HFFc6 (cell line): ENCODE results near the gene PLXDC1. TPM values are rescaled to one million over a fixed set of nuclear protein-coding genes. Genes with fewer than 3 reads are reported as not detected.

Source experiments
- DNase-seq: peaks from one replicate; pipeline ENCODE4 v3.0.0-alpha.2; 2018
- H3K27ac Mint-ChIP-seq: 2 replicates; pipeline ENCODE4 v1.8.0; 2020; ENCODE audit warnings: mild to moderate bottlenecking, mixed read lengths
- H3K27me3 Mint-ChIP-seq: 2 replicates; pipeline ENCODE4 v1.8.0; 2021; ENCODE audit warnings: mild to moderate bottlenecking, moderate library complexity, mixed read lengths; ENCODE audit not compliant: insufficient read depth
- H3K36me3 Mint-ChIP-seq: 2 replicates; pipeline ENCODE4 v1.8.0; 2021; ENCODE audit warnings: low read depth, mixed read lengths
- H3K4me1 Mint-ChIP-seq: 2 replicates; pipeline ENCODE4 v1.8.0; 2020; ENCODE audit warnings: low read depth, mixed read lengths
- H3K4me3 Mint-ChIP-seq: 2 replicates; pipeline ENCODE4 v1.8.0; 2020; ENCODE audit warnings: mild to moderate bottlenecking, moderate library complexity, mixed read lengths
- H3K9me3 Mint-ChIP-seq: 2 replicates; pipeline ENCODE4 v1.8.0; 2020; ENCODE audit warnings: mild to moderate bottlenecking, mixed read lengths
- long read RNA-seq: library from polyadenylated mRNA; unstranded; transcript quantifications from one replicate; pipeline ENCODE4 v2.0.0, GENCODE V29; 2019
- total RNA-seq, 6 experiments: library from RNA; stranded (reverse); fragmentation: NEBNext Ultra II Directional; extraction: Animal tissue kit (Norgen Biotek cat#: 25700); gene quantifications; 2 replicates in 1 of 6; 3 replicates in 5 of 6; pipeline ENCODE4 v1.2.3, GENCODE V29; 2021
- TF ChIP-seq, protein P1 (sequence below): fragments of 200-600 bp; sonication (generic); IDR thresholded peaks from 2 replicates; pipeline ENCODE4 v1.5.0; 2021; ENCODE audit warnings: antibody characterized with exemption, mild to moderate bottlenecking

The PLXDC1 gene
- total RNA-seq, result 1 to 10 TPM in 2 of 6 experiments, under 1 TPM in 4; 0.20 to 2.2 (median 0.69) TPM
- long read RNA-seq, full-length matches to known transcripts, result 2 of 2 reads
- long read RNA-seq, partial matches to known transcripts, result 0 of 2 reads
- long read RNA-seq, other reads (novel, unspliced or antisense), result 0 of 2 reads

- Mint-ChIP-seq H3K27ac (peak within 1 kb of the TSS; percentile 82; the same call in 1 of the 2 replicates), H3K9me3 (no peaks in the 10 kb centered on the region), H3K4me1 (peaks cover 20% of the 10 kb centered on the region), H3K27me3 (peaks cover 20% of the 10 kb centered on the region), H3K36me3 (no peaks in the 10 kb centered on the region), H3K4me3 (peak within 1 kb of the TSS; percentile 96)
- TF ChIP-seq, protein P1, sequence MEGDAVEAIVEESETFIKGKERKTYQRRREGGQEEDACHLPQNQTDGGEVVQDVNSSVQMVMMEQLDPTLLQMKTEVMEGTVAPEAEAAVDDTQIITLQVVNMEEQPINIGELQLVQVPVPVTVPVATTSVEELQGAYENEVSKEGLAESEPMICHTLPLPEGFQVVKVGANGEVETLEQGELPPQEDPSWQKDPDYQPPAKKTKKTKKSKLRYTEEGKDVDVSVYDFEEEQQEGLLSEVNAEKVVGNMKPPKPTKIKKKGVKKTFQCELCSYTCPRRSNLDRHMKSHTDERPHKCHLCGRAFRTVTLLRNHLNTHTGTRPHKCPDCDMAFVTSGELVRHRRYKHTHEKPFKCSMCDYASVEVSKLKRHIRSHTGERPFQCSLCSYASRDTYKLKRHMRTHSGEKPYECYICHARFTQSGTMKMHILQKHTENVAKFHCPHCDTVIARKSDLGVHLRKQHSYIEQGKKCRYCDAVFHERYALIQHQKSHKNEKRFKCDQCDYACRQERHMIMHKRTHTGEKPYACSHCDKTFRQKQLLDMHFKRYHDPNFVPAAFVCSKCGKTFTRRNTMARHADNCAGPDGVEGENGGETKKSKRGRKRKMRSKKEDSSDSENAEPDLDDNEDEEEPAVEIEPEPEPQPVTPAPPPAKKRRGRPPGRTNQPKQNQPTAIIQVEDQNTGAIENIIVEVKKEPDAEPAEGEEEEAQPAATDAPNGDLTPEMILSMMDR, result no peak
- DNase-seq, result no peak
These were observed at the start of gene PLXDC1 for GRCh38 chr17:39151150-39151942. PLXDC1 (minus strand) TSS chr17:39151637; CDS start chr17:39151437, 200 bp downstream.

GRCh38 chr17:39200957-39201510, 49.6 kb upstream of the PLXDC1 start:
- Mint-ChIP-seq H3K27me3 (peaks cover 3% of the 10 kb centered on the region; the same call in 1 of the 2 replicates), H3K9me3 (no peaks in the 10 kb centered on the region), H3K4me3 (peak overlapping the region; percentile 97), H3K4me1 (peaks cover 44% of the 10 kb centered on the region), H3K36me3 (peaks cover 39% of the 10 kb centered on the region), H3K27ac (peak overlapping the region; percentile 99)
- no peak for DNase-seq
- TF ChIP-seq, protein P1, result no peak

- peaks cover 39% of the 10 kb centered on the region for H3K36me3 Mint-ChIP-seq
- no peaks in the 10 kb centered on the region for H3K9me3 Mint-ChIP-seq
- peak within 1 kb of the TSS; percentile 99 for H3K27ac Mint-ChIP-seq
- H3K27me3 Mint-ChIP-seq, result peaks cover 3% of the 10 kb centered on the region; the same call in 1 of the 2 replicates
- peaks cover 50% of the 10 kb centered on the region for H3K4me1 Mint-ChIP-seq
- no peak for DNase-seq
- TF ChIP-seq, protein P1, result no peak
- peak within 1 kb of the TSS; percentile 97 for H3K4me3 Mint-ChIP-seq
These were observed 48.8 kb upstream of the PLXDC1 start, which contains the start of gene RPL19 for GRCh38 chr17:39200070-39200879. RPL19 (plus strand) TSS chr17:39200283; CDS start chr17:39200345, 62 bp downstream.

- H3K4me3 Mint-ChIP-seq, result peak overlapping the region; percentile 97
- H3K27me3 Mint-ChIP-seq, result peaks cover 3% of the 10 kb centered on the region; the same call in 1 of the 2 replicates
- DNase-seq, result peak; percentile 92
- peaks cover 55% of the 10 kb centered on the region for H3K4me1 Mint-ChIP-seq
- peaks cover 39% of the 10 kb centered on the region for H3K36me3 Mint-ChIP-seq
- peak overlapping the region; percentile 99 for H3K27ac Mint-ChIP-seq
- TF ChIP-seq, protein P1, result no peak
- no peaks in the 10 kb centered on the region for H3K9me3 Mint-ChIP-seq
These were observed 48.3 kb upstream of the PLXDC1 start for GRCh38 chr17:39199820-39200069.

GRCh38 chr17:39198186-39198566, 46.7 kb upstream of the PLXDC1 start:
- TF ChIP-seq, protein P1, result no peak
- DNase-seq, result no peak
- H3K4me1 Mint-ChIP-seq, result peaks cover 66% of the 10 kb centered on the region
- peaks cover 37% of the 10 kb centered on the region for H3K36me3 Mint-ChIP-seq
- H3K27ac Mint-ChIP-seq, result peak overlapping the region; percentile 49
- no peaks in the 10 kb centered on the region for H3K9me3 Mint-ChIP-seq
- H3K27me3 Mint-ChIP-seq, result peaks cover 1% of the 10 kb centered on the region
- peak overlapping the region; percentile 89 for H3K4me3 Mint-ChIP-seq
